ENCODE data around the gene VDR.

- TF ChIP-seq POLR2AphosphoS5 (IDR thresholded peaks at IDR 0.05) (no peak), CTCF (IDR thresholded peaks at IDR 0.05) (no peak), POLR2A (IDR thresholded peaks at IDR 0.05) (no peak)
These were observed 40.5 kb upstream of the VDR start for GRCh38 chr12:47945341-47945728.

Measured in suprapubic skin (tissue), 4 donors.